Jurkat, Clone E6-1 (cell line): ENCODE data around the gene PCDHB14. TPM values are rescaled to one million over a fixed set of nuclear protein-coding genes. Genes with fewer than 3 reads are reported as not detected.
"Not testable (repeated sequence)": the region's sequence is repeated elsewhere in the genome, so short reads cannot be mapped to it uniquely, and the experiment has no call there.

Experiments used
- DNase-seq: peaks from one replicate; pipeline ENCODE4 v3.0.0-alpha.2; 2011; ENCODE audit warnings: low read depth, low spot score
- H3K4me3 ChIP-seq: 2 replicates; pipeline ENCODE4 v1.5.1; 2011; ENCODE audit warnings: mild to moderate bottlenecking, low read length, control low read depth, moderate library complexity
- polyA plus RNA-seq: library from polyadenylated mRNA; unstranded; fragments of >200 nt; gene quantifications from one replicate; pipeline ENCODE4 v1.2.1, GENCODE V29; 2012; ENCODE audit warnings: missing spikeins; ENCODE audit not compliant: insufficient read length, insufficient read depth

The PCDHB14 gene
- not detected for polyA plus RNA-seq

GRCh38 chr5:141223112-141223783, at the start of gene PCDHB14:
PCDHB14 (plus strand) TSS chr5:141223343; CDS start chr5:141223506, 163 bp downstream.
- DNase-seq = peak; percentile 51
- H3K4me3 ChIP-seq = peak within 1 kb of the TSS; percentile 33

- DNase-seq, H3K4me3 ChIP-seq: not testable (repeated sequence)
These were observed 48.6 kb upstream of the PCDHB14 start for GRCh38 chr5:141174291-141175104.

- DNase-seq = no peak
- no peak overlapping the region for H3K4me3 ChIP-seq
These were observed 47.2 kb upstream of the PCDHB14 start for GRCh38 chr5:141175933-141176332.

- not testable (repeated sequence) for DNase-seq, H3K4me3 ChIP-seq
These were observed 45.5 kb upstream of the PCDHB14 start, which contains the start of gene PCDHB8 for GRCh38 chr5:141177577-141178191. PCDHB8 (plus strand) TSS chr5:141177790; CDS start chr5:141178035, 245 bp downstream.

- not testable (repeated sequence) for H3K4me3 ChIP-seq, DNase-seq
These were observed 43.8 kb upstream of the PCDHB14 start for GRCh38 chr5:141179371-141179770.

- not testable (repeated sequence) for DNase-seq, H3K4me3 ChIP-seq
These were observed 43.3 kb upstream of the PCDHB14 start for GRCh38 chr5:141179876-141180275.

- DNase-seq = no peak
- no peak overlapping the region for H3K4me3 ChIP-seq
These were observed 42.8 kb upstream of the PCDHB14 start for GRCh38 chr5:141180313-141180712.

- no peak within 1 kb of the TSS for H3K4me3 ChIP-seq
These were observed 40.9 kb upstream of the PCDHB14 start, which contains the start of gene PCDHB16 for GRCh38 chr5:141182248-141182647. PCDHB16 (plus strand) TSS chr5:141182387; CDS start chr5:141182560, 173 bp downstream.

GRCh38 chr5:141184117-141184855, 38.9 kb upstream of the PCDHB14 start:
- not testable (repeated sequence) for H3K4me3 ChIP-seq, DNase-seq

More at GRCh38 chr5:141182248-141182647, 40.9 kb upstream of the PCDHB14 start, which contains the start of gene PCDHB16:
- DNase-seq = peak; percentile 7

- DNase-seq = peak; percentile 24
- H3K4me3 ChIP-seq = peak within 1 kb of the TSS; percentile 31
These were observed 36.1 kb upstream of the PCDHB14 start, which contains the start of gene PCDHB9 for GRCh38 chr5:141186897-141187512. PCDHB9 (plus strand) TSS chr5:141187161; CDS start chr5:141187319, 158 bp downstream.

- not testable (repeated sequence) for H3K4me3 ChIP-seq, DNase-seq
These were observed 34.5 kb upstream of the PCDHB14 start for GRCh38 chr5:141188682-141189081.

- not testable (repeated sequence) for H3K4me3 ChIP-seq, DNase-seq
These were observed 34.0 kb upstream of the PCDHB14 start for GRCh38 chr5:141189131-141189530.

GRCh38 chr5:141192110-141192725, 30.9 kb upstream of the PCDHB14 start, which contains the start of gene PCDHB10:
PCDHB10 (plus strand) TSS chr5:141192353; CDS start chr5:141192553, 200 bp downstream.
- no peak within 1 kb of the TSS for H3K4me3 ChIP-seq
- peak; percentile 17 for DNase-seq

GRCh38 chr5:141194332-141194731, 28.8 kb upstream of the PCDHB14 start:
- H3K4me3 ChIP-seq, DNase-seq: not testable (repeated sequence)

GRCh38 chr5:141196363-141196762, 26.8 kb upstream of the PCDHB14 start:
- no peak overlapping the region for H3K4me3 ChIP-seq
- no peak for DNase-seq

- no peak for DNase-seq
- H3K4me3 ChIP-seq = no peak within 1 kb of the TSS
These were observed 23.5 kb upstream of the PCDHB14 start, which contains the start of gene PCDHB11 for GRCh38 chr5:141199359-141200235. PCDHB11 (plus strand) TSS chr5:141199627; CDS start chr5:141199775, 148 bp downstream.

- not testable (repeated sequence) for DNase-seq, H3K4me3 ChIP-seq
These were observed 22.0 kb upstream of the PCDHB14 start for GRCh38 chr5:141201126-141201525.
